PC-9 (cell line): Measurements from ENCODE around the gene DOCK11.

ENCODE experiments used
- EZH2 ChIP-seq: fragments of 200-600 bp; sonication (generic); IDR thresholded peaks from 2 replicates; pipeline ENCODE4 v1.8.0; 2017; ENCODE audit warnings: antibody characterized with exemption, low read depth
- TF ChIP-seq, protein P1 (sequence below): fragments of 200-600 bp; sonication (generic); conservative IDR thresholded peaks from 2 replicates; pipeline ENCODE4 v1.6.1; 2017; ENCODE audit warnings: mixed run types, antibody characterized with exemption, mild to moderate bottlenecking, moderate library complexity

DNA sequence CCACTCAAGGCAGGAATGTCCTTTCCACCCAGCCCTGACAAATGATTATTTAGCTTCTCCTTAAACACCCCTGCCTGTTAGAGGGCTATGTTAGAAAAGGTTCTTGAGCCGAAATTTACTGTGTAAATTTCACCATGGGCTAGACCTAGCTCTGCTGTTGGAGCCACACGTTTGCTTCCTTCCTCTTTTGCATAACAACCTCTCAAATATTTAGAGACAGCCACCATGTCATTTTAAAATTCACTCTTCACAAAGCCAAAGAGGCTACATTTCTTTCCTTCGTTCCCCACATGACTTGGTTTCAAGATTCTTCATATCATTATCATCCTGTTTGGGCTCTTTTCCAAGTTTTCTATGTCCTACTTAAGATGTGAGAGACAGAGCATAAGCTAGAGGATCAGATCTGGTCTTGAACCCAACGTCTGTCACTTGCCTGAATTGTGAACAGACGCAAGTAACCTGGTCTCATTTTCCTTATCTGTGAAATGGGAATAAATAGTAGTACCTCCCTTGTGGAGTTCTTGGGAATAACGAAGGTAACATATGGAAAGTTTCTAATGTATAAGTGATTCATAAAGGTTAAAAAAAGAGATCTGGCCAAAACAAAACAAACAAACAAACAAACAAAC is 6.7 kb downstream of the DOCK11 start:
- TF ChIP-seq, protein P1, sequence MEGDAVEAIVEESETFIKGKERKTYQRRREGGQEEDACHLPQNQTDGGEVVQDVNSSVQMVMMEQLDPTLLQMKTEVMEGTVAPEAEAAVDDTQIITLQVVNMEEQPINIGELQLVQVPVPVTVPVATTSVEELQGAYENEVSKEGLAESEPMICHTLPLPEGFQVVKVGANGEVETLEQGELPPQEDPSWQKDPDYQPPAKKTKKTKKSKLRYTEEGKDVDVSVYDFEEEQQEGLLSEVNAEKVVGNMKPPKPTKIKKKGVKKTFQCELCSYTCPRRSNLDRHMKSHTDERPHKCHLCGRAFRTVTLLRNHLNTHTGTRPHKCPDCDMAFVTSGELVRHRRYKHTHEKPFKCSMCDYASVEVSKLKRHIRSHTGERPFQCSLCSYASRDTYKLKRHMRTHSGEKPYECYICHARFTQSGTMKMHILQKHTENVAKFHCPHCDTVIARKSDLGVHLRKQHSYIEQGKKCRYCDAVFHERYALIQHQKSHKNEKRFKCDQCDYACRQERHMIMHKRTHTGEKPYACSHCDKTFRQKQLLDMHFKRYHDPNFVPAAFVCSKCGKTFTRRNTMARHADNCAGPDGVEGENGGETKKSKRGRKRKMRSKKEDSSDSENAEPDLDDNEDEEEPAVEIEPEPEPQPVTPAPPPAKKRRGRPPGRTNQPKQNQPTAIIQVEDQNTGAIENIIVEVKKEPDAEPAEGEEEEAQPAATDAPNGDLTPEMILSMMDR, result no peak
- TF ChIP-seq EZH2, result no peak
